NCI-H446 treated with DMSO at 0.1 percent for 48 hours (cell line): ENCODE measurements around the gene IGSF11.
"Not testable (repeated sequence)": the region's sequence is repeated elsewhere in the genome, so short reads cannot be mapped to it uniquely, and the experiment has no call there.

Experiments
- DNase-seq: peaks from one replicate; lab custom pipeline; 2025; lab: John Stamatoyannopoulos, UW

IGSF11 gene

GRCh38 chr3:118884748-118885206, 149.9 kb downstream of the IGSF11 start:
- peak; percentile 77 for DNase-seq

DNA sequence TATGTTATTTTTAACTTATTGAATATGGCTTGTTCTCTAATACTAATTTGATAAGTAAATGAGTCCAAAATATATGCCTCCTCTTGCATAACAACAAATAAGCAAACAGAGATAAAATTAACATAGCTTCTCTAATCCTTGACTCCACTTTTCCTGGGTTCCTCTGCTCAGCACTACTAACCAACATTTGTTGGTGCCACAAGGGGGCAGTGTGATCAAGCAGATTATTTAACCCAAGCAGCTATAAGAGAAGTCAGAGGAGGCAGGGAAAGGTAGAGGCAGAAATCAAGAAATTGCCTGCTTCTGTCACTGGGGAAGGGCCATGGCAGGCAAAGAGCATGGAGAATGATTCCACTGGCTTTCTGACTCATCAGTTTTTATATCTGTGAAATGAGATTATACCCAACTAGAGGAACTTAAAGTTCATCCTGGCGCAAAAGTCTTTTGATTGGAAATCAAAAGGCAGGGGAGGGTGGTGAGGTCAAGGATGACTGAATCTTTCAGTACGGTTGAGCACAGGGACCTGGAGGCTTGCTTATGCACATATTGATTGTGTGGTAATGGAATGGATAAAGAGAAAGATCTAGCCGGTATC, 152.2 kb downstream of the IGSF11 start:
- no peak for DNase-seq

DNA sequence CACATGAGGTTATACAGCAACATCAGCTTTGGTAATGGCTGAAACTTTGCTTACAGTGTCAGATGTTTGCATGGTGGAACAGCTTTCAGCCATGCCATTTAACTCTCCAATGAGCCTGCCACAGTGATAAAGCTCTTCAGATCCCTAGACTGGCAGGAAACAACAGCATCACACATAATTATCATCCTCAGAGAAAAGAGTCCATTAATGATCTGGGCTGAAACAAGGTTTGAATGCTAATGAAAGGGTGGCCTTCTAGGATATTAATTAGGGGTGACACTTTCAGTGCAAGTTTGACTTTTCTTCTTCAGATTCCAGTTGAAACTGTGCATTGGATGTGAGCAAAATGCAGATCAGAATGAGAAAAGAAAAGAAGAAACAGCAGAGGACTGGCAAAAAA, 166.6 kb downstream of the IGSF11 start:
- DNase-seq, result no peak

- DNase-seq, result no peak
These were observed 170.8 kb downstream of the IGSF11 start for GRCh38 chr3:118863731-118864322.

- DNase-seq, result no peak
These were observed 174.7 kb downstream of the IGSF11 start for GRCh38 chr3:118859950-118860349.

- DNase-seq, result not testable (repeated sequence)
These were observed 183.0 kb downstream of the IGSF11 start for GRCh38 chr3:118851466-118852193.

DNA sequence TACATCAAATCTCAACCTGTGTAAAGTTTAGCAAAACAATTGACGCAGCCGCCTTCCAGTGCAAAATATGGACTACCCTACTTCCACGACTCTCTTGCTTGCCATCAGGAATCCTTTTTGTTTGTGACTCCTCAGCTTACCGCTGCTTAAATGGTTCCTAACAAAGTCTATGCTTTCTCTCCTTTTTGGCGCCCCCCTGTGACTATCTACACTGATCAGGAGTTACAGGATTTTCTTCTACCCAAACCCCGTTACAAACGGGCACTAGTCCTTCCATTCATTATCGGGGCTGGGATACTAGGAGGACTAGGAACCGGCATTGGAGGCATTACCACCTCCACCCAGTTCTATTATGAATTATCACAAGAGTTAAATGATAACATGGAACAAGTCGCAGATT, 184.0 kb downstream of the IGSF11 start:
- no peak for DNase-seq
